Neural cell (in vitro differentiated cells): Measurements from ENCODE around the gene MYOCD. TPM values are rescaled to one million over a fixed set of nuclear protein-coding genes. Genes with fewer than 3 reads are reported as not detected.

Source experiments
- H2AFZ ChIP-seq: fragments of 200-600, 300-800 bp; sonication (generic), shearing (Covaris generic); 2 replicates; pipeline ENCODE4 v1.6.0; 2014; ENCODE audit warnings: low read depth, mild to moderate bottlenecking, antibody characterized with exemption, low read length, moderate library complexity
- H3F3A ChIP-seq: fragments of 200-600 bp; shearing (Covaris generic); 2 replicates; pipeline ENCODE4 v1.6.1; 2016; ENCODE audit warnings: mild to moderate bottlenecking, moderate library complexity, mixed read lengths, antibody characterized with exemption, low read length; ENCODE audit not compliant: insufficient read depth, poor library complexity, severe bottlenecking
- H3K27ac ChIP-seq: fragments of 200-600, 300-800 bp; sonication (generic), shearing (Covaris generic); 2 replicates; pipeline ENCODE4 v1.5.1; 2014; ENCODE audit warnings: mild to moderate bottlenecking, low read length, moderate library complexity
- H3K27me3 ChIP-seq: fragments of 300-800, 200-600 bp; sonication (generic), shearing (Covaris generic); 2 replicates; pipeline ENCODE4 v1.6.0; 2014; ENCODE audit warnings: mild to moderate bottlenecking, low read depth, low read length, moderate library complexity; ENCODE audit not compliant: insufficient read depth
- H3K36me3 ChIP-seq: fragments of 300-800, 200-600 bp; sonication (generic), shearing (Covaris generic); 2 replicates; pipeline ENCODE4 v1.5.1; 2014; ENCODE audit warnings: mild to moderate bottlenecking, antibody characterized with exemption, low read length, moderate library complexity; ENCODE audit not compliant: insufficient read depth
- H3K4me2 ChIP-seq: fragments of 300-800, 200-600 bp; sonication (generic), shearing (Covaris generic); 2 replicates; pipeline ENCODE4 v1.6.0; 2014; ENCODE audit warnings: mild to moderate bottlenecking, low read length
- H3K4me3 ChIP-seq: fragments of 300-800, 200-600 bp; sonication (generic), shearing (Covaris generic); 2 replicates; pipeline ENCODE4 v1.5.1; 2014; ENCODE audit warnings: mild to moderate bottlenecking, low read length, moderate library complexity
- H3K79me2 ChIP-seq: fragments of 200-600 bp; shearing (Covaris generic); replicated peaks from 2 replicates; pipeline ENCODE4 v1.6.0; 2014; ENCODE audit warnings: mild to moderate bottlenecking, low read length, moderate library complexity; ENCODE audit not compliant: insufficient read depth
- H3K9ac ChIP-seq: fragments of 300-800, 200-600 bp; sonication (generic), shearing (Covaris generic); 2 replicates; pipeline ENCODE4 v1.6.1; 2016; ENCODE audit warnings: mild to moderate bottlenecking, low read length, mixed read lengths
- H3K9me2 ChIP-seq: fragments of 200-600 bp; shearing (Covaris generic); 2 replicates; pipeline ENCODE4 v1.6.1; 2016; ENCODE audit warnings: mild to moderate bottlenecking, low read length, mixed read lengths; ENCODE audit not compliant: insufficient read depth
- H3K9me3 ChIP-seq: fragments of 200-600, 300-800 bp; sonication (generic), shearing (Covaris generic); 2 replicates; pipeline ENCODE4 v1.6.1; 2016; ENCODE audit warnings: mild to moderate bottlenecking, mixed run types, low read length, moderate library complexity, mixed read lengths
- H4K20me1 ChIP-seq: fragments of 200-600 bp; shearing (Covaris generic); 2 replicates; pipeline ENCODE4 v1.6.1; 2016; ENCODE audit warnings: mild to moderate bottlenecking, mixed run types; ENCODE audit not compliant: insufficient read depth
- EP300 ChIP-seq: fragments of 450-650 bp; conservative IDR thresholded peaks from 2 replicates; pipeline ENCODE4 v1.6.1; 2014; ENCODE audit warnings: antibody characterized with exemption, mild to moderate bottlenecking, moderate library complexity; ENCODE audit not compliant: poor library complexity, severe bottlenecking
- EZH2 ChIP-seq: fragments of 200-600, 300-800 bp; shearing (Covaris generic), sonication (generic); IDR thresholded peaks from 2 replicates; pipeline ENCODE4 v1.6.1; 2014; ENCODE audit warnings: antibody characterized with exemption, low read length, borderline replicate concordance, mild to moderate bottlenecking; ENCODE audit not compliant: insufficient read depth, poor library complexity, severe bottlenecking
- MXI1 ChIP-seq: fragments of 450-650 bp; conservative IDR thresholded peaks from 2 replicates; pipeline ENCODE4 v1.6.1; 2014; ENCODE audit warnings: antibody characterized with exemption, mild to moderate bottlenecking; ENCODE audit not compliant: poor library complexity, severe bottlenecking
- POLR2AphosphoS5 ChIP-seq: IDR thresholded peaks from 2 replicates; pipeline ENCODE4 v1.6.1; 2012
- RAD21 ChIP-seq: fragments of 450-650 bp; conservative IDR thresholded peaks from 2 replicates; pipeline ENCODE4 v1.6.1; 2014; ENCODE audit warnings: antibody characterized with exemption, mild to moderate bottlenecking, moderate library complexity
- SMC3 ChIP-seq: fragments of 450-650 bp; conservative IDR thresholded peaks from 2 replicates; pipeline ENCODE4 v1.6.1; 2014; ENCODE audit warnings: antibody characterized with exemption, mild to moderate bottlenecking, moderate library complexity; ENCODE audit not compliant: poor library complexity
- TAF1 ChIP-seq: IDR thresholded peaks from 2 replicates; pipeline ENCODE4 v1.6.1; 2012; ENCODE audit warnings: low read depth
- polyA plus RNA-seq: library from polyadenylated mRNA; depleted of rRNA; stranded (reverse); fragments of >200 nt; gene quantifications from 2 replicates; pipeline ENCODE4 v1.2.3, GENCODE V29; 2014
- TF ChIP-seq, protein P1 (sequence below): fragments of 450-650 bp; IDR thresholded peaks from 2 replicates; pipeline ENCODE4 v1.5.1; 2014; ENCODE audit warnings: antibody characterized with exemption, mild to moderate bottlenecking, moderate library complexity; ENCODE audit not compliant: poor library complexity, severe bottlenecking
- TF ChIP-seq, protein P2 (sequence below): IDR thresholded peaks from 2 replicates; pipeline ENCODE4 v1.6.1; 2012; ENCODE audit warnings: borderline replicate concordance

Gene MYOCD
- polyA plus RNA-seq, 1 donor from 2014 or later, result not detected

DNA sequence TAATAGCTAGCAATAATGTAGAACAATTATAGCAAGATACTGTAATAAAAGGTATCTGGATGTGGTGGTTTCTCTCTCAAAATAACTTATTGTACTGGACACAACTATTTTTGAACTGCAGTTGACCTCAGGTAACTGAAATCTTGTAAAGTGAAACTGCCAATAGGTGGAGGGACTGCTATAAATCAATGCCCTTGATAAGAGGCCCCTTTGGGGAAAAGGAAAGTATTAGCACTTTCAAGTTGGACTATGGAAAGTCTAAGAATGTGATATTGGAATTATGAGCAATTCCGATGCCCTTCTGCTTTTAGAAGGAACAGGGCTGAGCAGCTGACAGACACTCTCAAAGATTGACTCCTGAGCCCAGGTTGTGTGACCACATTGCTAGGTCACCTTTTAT is 79.1 kb downstream of the MYOCD start:
- no peak overlapping the region for H2AFZ ChIP-seq
- no peaks in the 10 kb centered on the region for H3K36me3 ChIP-seq
- no peaks in the 10 kb centered on the region for H3K79me2 ChIP-seq
- no peaks in the 10 kb centered on the region for H3F3A ChIP-seq
- no peak overlapping the region for H3K4me3 ChIP-seq
- no peaks in the 10 kb centered on the region for H3K9me2 ChIP-seq
- TF ChIP-seq, protein P1, sequence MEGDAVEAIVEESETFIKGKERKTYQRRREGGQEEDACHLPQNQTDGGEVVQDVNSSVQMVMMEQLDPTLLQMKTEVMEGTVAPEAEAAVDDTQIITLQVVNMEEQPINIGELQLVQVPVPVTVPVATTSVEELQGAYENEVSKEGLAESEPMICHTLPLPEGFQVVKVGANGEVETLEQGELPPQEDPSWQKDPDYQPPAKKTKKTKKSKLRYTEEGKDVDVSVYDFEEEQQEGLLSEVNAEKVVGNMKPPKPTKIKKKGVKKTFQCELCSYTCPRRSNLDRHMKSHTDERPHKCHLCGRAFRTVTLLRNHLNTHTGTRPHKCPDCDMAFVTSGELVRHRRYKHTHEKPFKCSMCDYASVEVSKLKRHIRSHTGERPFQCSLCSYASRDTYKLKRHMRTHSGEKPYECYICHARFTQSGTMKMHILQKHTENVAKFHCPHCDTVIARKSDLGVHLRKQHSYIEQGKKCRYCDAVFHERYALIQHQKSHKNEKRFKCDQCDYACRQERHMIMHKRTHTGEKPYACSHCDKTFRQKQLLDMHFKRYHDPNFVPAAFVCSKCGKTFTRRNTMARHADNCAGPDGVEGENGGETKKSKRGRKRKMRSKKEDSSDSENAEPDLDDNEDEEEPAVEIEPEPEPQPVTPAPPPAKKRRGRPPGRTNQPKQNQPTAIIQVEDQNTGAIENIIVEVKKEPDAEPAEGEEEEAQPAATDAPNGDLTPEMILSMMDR, result no peak
- TF ChIP-seq, protein P2, sequence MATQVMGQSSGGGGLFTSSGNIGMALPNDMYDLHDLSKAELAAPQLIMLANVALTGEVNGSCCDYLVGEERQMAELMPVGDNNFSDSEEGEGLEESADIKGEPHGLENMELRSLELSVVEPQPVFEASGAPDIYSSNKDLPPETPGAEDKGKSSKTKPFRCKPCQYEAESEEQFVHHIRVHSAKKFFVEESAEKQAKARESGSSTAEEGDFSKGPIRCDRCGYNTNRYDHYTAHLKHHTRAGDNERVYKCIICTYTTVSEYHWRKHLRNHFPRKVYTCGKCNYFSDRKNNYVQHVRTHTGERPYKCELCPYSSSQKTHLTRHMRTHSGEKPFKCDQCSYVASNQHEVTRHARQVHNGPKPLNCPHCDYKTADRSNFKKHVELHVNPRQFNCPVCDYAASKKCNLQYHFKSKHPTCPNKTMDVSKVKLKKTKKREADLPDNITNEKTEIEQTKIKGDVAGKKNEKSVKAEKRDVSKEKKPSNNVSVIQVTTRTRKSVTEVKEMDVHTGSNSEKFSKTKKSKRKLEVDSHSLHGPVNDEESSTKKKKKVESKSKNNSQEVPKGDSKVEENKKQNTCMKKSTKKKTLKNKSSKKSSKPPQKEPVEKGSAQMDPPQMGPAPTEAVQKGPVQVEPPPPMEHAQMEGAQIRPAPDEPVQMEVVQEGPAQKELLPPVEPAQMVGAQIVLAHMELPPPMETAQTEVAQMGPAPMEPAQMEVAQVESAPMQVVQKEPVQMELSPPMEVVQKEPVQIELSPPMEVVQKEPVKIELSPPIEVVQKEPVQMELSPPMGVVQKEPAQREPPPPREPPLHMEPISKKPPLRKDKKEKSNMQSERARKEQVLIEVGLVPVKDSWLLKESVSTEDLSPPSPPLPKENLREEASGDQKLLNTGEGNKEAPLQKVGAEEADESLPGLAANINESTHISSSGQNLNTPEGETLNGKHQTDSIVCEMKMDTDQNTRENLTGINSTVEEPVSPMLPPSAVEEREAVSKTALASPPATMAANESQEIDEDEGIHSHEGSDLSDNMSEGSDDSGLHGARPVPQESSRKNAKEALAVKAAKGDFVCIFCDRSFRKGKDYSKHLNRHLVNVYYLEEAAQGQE, result no peak
- no peak for TF ChIP-seq POLR2AphosphoS5
- no peak for TF ChIP-seq EZH2
- TF ChIP-seq RAD21, result no peak
- H3K9me3 ChIP-seq, result no peaks in the 10 kb centered on the region
- no peaks in the 10 kb centered on the region for H3K27me3 ChIP-seq
- H3K4me2 ChIP-seq, result no peak overlapping the region
- no peak overlapping the region for H3K27ac ChIP-seq
- no peaks in the 10 kb centered on the region for H4K20me1 ChIP-seq
- no peak overlapping the region for H3K9ac ChIP-seq

DNA sequence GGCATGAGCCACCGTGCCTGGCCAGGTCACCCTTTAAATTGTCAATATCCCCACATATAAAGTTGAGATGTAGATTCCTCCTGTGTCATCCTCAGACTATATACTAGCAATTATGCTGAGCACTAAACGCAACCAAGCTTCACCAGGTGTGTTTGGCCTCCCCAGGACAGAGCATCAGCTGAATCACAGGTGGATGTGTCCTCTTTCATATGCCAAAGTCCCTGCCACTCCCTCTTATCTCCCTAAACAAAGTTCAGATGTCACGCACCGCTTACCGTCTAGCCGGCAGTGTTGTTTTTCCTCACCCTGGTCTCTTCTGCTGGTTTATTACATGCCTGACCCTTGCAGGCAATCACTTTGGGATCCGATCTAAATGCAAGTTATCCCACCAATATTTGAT is 79.8 kb downstream of the MYOCD start:
- Histone ChIP-seq H3K36me3 (no peaks in the 10 kb centered on the region), H3K27me3 (no peaks in the 10 kb centered on the region), H3K9ac (no peak overlapping the region), H3K27ac (no peak overlapping the region), H4K20me1 (no peaks in the 10 kb centered on the region), H3K9me2 (no peaks in the 10 kb centered on the region), H3K4me3 (no peak overlapping the region), H3F3A (no peaks in the 10 kb centered on the region), H2AFZ (no peak overlapping the region), H3K79me2 (no peaks in the 10 kb centered on the region), H3K9me3 (no peaks in the 10 kb centered on the region), H3K4me2 (no peak overlapping the region)
- TF ChIP-seq, protein P2, result no peak
- no peak for TF ChIP-seq EZH2
- TF ChIP-seq, protein P1, result no peak
- TF ChIP-seq TAF1, result no peak
- TF ChIP-seq RAD21, result no peak
- no peak for TF ChIP-seq EP300
- no peak for TF ChIP-seq POLR2AphosphoS5
- TF ChIP-seq SMC3, result no peak
- no peak for TF ChIP-seq MXI1
